T-helper 1 cell treated with Interleukin-12 subunit alpha and Interleukin-12 subunit beta and Interleukin-4 antibody, amounts not matched to agents 30 ng/mL and 1 ng/mL, for 36 hours (primary cell): Measurements from ENCODE around the gene GPC5. TPM values are rescaled to one million over a fixed set of nuclear protein-coding genes. Genes with fewer than 3 reads are reported as not detected.

Source experiments
- intact Hi-C: fragments of 100-400 bp; cut with micrococcal nuclease; formaldehyde crosslinking; loops from one replicate; pipeline ENCODE4 v1.15.1; 2024
- total RNA-seq: library from RNA; stranded (reverse); gene quantifications from 2 replicates; pipeline ENCODE4 v1.2.3, GENCODE V29; 2022

The GPC5 gene
- total RNA-seq, 1 donor from 2014 or later, result 0.22 TPM

DNA sequence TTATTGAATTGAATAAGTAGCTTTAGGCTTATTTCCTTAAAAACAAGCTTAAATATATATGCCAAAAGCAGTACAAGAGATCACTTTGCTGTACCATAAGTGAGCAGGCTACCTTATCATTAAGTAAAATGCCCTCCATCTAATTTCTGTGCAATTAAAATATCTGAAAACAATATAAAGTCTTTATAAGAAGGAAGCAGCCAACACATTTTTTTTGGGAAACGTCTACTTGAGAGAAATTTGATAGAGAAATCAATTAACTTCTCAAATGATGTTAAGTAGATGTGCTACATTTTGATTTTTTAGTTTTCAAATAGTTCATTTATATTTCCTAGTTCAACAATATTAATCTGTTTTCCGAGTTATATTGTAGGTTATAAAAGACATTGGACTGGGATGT, 52.5 kb downstream of the GPC5 start:
- intact Hi-C loops, result no loop called here

DNA sequence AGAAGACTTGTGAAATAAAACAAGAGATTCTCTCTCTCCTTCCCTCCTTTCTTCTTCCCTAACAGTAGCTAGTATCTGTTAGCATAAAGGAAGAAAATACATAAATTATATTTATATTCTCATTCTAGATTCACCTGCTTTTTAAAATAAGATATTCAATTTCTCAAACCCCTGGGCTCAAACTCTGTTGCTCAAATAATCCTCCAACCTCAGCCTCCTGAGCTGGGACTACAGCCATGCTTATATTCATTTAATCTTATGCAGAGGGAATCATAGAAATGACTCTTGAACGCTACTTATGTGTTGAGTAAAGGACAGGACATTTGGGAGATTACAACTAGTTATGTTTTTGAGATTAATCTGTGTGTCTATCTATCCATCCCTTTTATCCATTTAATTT, 56.2 kb downstream of the GPC5 start:
- intact Hi-C loops, result loop anchor here (5.0 kb wide), 1 partner anchor 142 kb away; no protein-coding TSS in a partner anchor

DNA sequence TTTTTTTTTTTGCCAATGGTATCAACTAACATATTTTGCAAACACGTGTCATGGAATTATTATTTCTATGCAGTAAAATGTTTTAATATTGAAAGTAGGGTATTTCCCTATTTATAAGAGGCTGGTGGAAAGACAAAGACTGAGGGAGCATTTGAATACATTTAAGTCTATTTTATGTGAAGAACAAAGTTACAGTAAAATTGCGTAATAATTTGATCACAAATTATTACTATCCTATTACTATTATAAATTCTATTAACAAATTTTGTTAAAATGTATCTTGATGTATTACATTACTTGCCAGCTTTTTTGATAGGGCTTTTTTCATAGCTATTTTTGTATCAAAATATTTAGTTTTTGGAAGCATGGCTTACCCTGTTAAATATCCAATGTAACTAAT, 58.4 kb downstream of the GPC5 start:
- intact Hi-C loops, result loop anchor here (5.0 kb wide), 1 partner anchor 145 kb away; no protein-coding TSS in a partner anchor

DNA sequence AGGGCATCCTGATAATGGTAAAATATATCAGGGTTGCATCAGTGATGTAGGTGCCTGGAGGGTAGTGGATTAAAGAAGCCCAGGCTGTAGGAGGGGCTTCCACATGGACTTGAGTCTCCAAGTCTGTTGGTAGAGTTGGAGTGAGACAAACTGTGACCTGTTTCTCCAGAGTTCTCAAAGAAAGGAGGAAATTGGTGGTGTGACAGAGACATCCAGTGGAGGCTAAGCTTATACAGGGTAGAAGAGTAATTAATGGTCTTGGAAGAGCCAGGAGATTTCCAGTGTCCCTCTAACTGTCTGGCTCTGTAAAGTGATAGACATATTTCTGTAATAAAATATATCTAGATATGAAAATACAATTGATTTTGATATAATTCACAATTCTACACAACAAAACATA, 61.1 kb downstream of the GPC5 start:
- intact Hi-C loops, result loop anchor here (5.0 kb wide), 1 partner anchor 147 kb away; no protein-coding TSS in a partner anchor

DNA sequence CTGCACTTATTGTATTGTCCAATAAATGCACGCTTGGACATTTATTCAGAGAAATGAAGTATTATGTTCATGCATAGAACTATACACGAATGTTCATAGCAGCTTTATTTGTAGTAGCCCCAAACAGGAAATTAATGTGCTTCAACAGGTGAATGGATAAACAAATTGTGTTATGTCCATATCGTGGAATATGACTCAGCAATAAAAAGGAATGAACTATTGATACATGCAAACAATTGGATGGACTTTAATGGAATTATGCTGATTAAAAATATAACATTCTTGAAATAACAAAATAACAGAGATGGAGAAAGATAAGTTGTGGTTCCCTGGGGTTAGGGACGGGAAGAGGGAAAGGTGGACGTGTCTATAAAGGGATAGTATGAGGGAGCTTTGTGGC, 65.9 kb downstream of the GPC5 start:
- intact Hi-C loops, result no loop called here

DNA sequence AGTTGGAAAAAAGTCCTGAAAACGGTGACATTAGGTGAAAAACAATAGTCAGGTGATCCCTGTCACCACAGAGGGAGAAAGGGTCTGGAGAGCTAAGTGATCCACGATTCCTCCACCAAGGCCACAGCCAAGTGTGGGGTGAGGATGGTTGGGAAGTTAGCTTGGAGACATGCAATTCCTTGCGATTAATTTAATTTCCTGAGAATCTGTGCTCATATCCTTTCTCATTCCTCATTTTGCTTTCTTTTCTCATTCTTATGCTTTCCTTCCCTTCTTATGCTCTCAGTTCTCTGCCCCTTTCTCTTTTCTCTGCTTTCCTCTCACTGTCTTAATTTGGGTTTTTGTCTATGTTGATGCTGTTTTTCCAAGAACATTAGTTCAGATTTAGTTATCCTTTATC, 68.8 kb downstream of the GPC5 start:
- intact Hi-C loops, result no loop called here

DNA sequence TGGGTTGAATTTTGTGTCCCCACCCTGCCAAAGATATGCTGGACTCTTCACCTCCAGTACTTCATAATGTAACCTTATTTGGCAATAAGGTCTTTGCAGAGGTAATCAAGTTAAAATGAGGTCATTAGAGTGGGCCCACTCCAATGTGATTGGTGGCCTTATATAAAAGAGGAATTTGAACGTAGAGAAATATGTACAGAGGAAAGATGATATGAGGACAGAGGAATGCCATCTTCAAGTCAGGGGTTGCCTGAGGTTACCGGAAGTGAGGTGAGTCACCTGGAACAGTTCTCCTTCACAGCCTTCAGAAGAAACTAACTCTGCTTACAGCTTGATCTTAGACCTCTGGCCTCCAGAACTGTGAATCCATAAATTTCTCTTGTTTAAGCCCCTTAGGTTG, 69.9 kb downstream of the GPC5 start:
- intact Hi-C loops, result no loop called here

DNA sequence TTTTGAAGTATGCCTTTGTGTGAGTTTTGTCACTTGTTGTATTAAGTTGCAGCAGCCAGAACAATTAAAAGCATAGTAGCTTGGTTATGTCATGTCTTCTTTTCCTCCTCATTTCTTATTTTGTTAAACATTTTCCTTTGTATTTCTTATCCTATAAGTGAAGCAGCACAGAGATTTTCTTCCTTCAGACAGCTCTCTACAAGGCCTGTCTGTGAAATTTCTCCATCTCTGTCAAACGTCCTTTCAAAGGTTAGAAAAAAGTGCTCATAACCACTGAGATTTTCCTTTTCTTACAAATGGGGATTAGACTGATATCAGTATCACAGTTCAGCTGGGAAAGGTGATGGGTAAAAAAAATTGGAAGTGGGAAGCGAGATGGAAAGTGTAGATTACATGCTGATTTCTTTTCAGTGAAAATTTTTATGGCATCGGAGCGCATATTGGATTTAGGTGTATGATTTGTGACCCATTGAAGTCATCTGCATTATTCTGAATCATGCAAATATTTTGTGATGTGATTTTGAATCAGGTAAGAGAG, 71.7 kb downstream of the GPC5 start:
- intact Hi-C loops, result no loop called here

DNA sequence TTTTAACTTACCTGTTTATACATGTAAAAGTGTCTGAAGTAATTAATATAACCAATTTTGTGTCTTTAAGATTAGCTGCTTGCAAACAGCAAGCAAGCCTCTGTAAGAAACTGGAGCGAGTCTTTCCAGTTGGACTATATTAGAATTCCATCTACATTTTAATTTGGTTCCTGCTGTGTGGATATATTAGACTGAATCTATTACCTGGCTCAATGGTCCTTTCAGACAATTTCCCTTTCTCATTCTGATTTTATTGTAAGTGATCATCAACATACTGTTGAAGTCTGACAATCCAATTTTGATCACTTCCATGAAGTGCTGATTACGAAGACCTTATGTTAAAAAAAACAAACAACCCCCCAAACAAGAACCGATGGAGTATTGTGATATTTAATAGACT, 72.3 kb downstream of the GPC5 start:
- intact Hi-C loops, result no loop called here

DNA sequence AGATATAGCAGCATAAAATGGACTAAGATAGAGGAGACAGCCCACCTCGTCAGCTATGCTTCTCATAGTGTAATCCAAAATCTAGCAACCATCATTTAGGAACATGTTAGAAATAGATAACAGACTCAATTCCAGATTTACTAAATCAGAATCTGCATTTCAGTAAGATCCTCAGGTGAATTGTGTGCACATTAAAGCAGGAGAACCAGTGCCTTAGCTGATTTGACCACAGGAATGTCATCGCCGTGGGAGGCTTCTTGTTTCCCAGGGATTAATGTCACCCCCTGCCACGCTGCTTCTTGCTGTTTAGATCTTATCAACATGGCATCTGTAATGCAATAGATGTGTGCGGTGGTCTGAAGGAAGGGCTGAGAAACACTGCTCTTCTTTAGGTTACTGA, 84.0 kb downstream of the GPC5 start:
- intact Hi-C loops, result no loop called here

DNA sequence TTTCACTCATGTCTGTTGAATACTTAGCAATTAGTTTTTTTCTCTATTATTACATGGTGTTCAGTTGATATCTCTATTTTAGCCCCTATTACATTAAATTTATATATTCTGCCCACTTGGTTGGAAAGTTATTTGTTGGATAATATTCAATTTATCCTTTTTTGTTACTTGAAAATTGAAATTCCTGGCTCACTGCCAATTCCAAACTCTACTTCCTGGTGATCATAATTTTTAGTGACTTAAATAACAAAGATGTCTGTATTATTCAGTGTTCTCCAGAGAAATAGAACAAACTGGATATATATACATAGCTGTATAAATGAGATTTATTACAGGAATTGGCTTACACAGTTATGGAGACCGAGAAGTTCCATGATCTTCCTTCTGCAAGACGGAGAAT, 93.6 kb downstream of the GPC5 start:
- intact Hi-C loops, result no loop called here

DNA sequence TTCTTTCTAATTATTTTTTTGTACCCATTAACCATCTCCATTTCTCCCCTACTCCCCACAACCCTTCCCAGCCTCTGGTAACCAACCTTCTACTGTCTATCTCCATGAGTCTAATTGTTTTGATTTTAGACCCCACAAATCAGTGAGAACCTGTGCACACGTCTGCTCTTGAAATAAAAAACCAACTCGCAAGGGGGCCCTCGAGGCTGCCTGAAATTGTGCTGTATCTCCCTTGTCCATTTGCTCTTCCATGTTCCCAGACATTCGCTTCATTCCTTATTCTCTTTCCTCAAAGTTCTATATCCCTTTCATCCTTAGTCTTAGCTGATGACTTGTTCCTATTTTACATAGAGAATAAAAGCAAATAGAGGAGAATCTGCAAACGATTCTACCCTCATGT, 95.0 kb downstream of the GPC5 start:
- intact Hi-C loops, result no loop called here

DNA sequence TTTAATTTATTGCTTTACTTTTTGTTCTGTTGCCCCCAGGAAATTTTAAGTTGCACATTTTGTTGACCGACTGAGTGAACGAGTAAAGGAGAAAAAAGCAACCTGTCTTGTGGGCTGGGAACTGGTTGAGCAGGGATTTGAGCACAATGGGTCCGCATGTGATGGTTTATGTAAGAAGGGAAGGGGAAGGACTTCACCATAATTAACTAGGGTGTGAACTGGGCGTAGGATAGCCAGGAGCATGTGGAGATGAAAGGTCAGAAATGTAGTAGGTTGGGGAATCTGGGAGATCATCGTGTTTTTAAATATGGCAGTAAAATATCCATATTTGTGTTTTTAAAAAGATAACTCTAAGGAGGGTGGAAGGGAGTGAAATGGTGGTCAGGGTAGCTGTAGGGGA, 99.9 kb downstream of the GPC5 start:
- intact Hi-C loops, result no loop called here

DNA sequence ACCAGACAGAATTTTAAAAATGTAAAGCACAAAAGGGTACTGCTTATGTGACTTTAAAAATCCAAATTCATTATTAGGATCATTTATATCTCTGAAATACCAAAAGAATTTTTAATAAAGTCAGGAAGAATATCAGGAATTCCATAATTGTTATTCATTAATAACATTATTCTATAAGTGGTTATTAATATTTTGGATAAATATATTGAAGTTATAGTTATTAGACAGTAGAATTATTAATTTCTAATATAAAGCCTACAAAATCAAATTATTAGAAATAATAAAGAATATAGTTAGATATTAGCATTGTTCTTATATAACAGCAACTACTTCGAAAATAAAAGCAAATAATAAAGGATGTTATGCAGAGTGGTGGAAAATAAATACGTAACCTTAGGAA, 105.8 kb downstream of the GPC5 start:
- intact Hi-C loops, result no loop called here

DNA sequence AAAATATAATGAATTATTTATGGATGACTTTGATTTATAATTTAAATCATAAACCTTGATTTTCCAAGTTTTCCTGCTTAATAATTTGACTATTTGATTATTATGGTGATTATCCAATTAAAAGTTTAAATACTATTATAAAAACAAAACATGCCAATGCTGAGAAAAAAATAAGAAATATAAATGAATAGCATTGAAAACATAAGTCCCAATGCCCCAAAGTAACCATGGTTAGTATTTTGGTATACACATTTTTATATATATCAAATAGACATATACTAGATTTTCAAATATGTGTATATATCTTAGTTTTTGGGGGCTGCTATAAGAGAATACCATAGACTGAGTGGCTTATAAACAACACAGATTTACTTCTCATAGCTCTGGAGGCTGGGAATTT, 108.3 kb downstream of the GPC5 start:
- intact Hi-C loops, result no loop called here

DNA sequence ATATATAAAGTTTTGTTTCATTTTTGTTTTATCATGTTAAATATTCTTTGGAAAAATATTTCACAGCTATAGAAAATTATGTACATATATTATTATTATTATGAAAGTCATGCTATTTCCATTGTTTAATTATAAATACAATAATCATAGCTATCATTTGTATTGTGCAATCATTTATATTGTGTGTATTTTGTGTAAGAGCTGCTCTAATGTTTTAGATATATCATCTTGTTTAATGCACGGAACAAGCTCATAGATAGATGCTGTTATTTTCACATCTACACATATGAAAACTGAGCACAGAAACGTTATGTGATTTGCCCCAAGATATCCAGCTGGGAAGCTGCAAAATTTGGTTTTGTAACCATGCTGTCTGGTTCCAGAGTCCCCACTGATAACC, 111.6 kb downstream of the GPC5 start:
- intact Hi-C loops, result no loop called here

DNA sequence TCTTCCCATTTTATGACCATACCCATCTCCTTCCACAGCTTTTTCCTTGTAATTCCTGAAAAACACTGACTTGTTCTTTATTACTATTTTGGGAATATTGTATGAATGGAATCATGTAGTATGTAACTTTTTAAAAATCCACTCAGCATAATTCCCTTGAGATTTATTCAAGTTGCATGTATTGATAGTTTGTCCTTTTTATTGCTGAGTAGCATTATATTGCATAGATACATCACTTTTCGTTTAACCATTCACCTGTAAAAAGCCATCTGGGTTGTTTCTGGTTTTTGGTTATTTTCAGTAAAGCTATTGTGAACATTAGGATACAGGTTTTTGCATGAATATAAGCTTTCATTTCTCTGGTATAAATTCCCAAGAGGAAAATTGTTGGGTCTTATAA, 115.4 kb downstream of the GPC5 start:
- intact Hi-C loops, result no loop called here

DNA sequence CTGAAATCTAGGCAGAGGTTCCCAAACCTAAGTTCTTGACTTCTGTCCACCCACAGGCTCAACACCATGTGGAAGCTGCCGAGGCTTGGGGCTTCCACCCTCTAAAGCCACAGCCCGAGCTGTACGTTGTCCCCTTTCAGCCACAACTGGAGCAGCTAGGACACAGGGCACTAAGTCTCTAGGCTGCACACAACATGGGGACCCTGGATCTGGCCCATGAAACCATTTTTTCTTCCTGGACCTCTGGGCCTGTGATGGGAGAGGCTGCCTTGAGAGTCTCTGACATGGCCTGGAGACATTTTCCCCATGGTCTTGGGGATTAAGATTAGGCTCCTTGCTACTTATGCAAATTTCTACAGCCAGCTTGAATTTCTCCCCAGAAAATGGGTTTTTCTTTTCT, 118.4 kb downstream of the GPC5 start:
- intact Hi-C loops, result no loop called here

DNA sequence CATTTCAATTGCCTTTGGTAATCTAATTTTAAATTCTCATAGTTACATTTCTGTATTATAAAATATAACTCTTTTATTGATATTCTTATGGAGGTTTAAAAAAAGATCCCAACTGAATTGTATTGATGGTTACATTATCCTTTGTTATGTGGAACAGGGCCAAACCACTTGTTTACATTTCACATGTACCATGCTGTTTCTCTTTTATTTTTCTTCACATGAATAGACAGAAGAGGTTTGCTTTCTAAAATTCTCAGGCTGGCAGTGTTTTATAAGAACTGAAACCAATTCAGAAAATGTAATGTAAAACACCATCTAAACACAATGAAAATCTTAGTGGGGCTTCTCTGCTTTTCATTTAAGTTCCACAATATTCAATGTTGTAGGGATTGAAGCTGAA, 122.5 kb downstream of the GPC5 start:
- intact Hi-C loops, result no loop called here

DNA sequence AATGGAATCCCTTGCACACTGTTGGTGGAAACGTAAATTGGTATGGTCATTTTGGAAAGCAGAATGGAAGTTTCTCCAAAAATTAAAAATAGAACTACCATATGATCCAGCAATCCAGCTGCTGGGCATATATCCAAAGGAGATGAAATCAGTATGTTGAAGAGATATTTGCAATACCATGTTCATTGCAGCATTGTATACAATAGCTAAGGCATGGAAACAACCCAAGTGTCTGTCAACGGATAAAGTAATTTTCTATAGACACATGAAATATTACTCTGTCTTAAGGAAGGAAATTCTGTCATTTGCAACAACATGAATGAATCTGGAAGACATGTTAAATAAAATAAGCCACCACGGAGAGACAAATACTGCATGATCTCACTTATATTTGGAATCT, 124.7 kb downstream of the GPC5 start:
- intact Hi-C loops, result no loop called here

DNA sequence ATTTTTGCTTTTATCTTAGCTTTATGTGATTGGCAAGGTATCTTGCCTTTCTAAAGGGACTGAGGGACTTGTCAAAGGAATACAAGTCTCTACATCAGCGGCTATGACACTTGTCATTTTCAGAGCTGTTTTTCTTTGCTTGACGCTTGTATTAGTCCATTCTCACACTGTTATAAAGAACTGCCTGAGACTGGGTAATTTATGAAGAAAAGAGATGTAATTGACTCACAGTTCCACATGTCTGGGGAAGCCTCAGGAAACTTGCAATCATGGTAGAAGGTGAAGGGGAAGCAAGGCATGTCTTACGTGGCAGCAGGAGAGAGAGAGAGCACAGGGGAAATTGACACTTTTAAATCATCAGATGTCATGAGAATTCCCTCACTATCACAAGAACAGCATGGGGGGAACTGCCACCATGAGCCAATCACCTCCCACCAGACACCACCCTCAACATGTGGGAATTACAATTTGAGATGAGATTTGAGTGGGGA, 128.2 kb downstream of the GPC5 start:
- intact Hi-C loops, result no loop called here

DNA sequence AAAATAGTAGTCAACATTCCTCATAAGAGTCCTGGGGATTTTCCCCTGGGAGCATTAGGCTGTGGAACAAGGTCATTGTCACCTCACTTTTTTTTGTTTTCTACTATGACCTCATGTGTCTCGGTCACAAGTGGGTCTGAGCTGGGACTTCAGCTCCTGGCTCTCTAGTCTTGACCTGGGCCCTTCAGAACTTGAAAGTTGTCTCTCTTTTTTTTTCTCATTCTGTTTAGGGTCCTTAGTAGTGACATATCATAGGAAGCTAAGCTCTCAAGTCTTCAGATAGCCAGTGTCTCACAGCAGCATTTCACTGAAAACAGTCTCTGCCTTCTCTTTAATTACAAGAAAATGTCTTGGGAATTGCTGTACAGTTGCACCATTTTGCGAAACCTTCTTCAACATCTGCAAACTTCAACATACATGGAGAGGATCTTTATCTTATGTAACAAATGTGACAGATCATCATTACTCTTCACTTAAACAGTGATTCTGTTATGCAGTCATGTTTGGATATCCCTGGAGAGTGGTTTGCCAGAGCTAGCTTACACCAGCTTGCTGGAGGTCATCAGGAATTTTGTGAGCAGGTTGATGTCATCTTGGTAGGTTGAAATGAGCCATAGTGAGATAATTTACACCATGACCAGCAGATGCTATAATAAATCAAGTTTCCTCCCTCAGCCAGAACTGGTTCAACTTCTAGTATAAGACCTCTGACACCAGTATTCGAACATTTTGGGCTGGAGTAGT, 131.5 kb downstream of the GPC5 start:
- intact Hi-C loops, result no loop called here

DNA sequence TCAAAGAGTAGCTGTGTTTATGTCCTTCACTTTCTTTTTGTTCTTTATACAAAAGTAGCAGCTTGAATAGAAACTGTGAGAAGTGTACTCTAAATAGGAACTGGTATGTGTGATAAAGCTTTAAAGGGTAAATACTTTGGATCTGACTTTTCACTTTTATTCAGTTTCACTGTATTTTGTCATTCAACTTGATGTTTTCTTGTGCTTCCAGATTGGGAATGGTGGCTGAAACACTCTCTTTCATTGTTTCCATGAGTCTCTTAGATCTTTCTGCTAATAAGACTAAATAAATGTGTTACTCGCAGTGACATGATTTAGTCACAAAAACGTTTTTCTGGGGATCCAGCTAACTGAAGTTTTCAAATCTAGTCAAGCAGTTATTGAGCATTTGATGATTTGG, 133.2 kb downstream of the GPC5 start:
- intact Hi-C loops, result no loop called here
